ENCODE data around the gene SCAANT1.

The SCAANT1 gene

GRCh38 chr3:63872135-63872924 is 39.9 kb downstream of the SCAANT1 start:
- Histone ChIP-seq H3K36me3 (ENCODE audit: control insufficient read depth, insufficient read depth, low read length) (no peaks in the 10 kb centered on the region), H3K27ac (ENCODE audit: low read depth, low read length) (no peak overlapping the region), H3K9ac (ENCODE audit: low read length) (no peak overlapping the region), H3K4me1 (ENCODE audit: control insufficient read depth, insufficient read depth, low read length) (peaks cover 7% of the 10 kb centered on the region; the same call in 1 of the 2 replicates), H3K4me3 (ENCODE audit: low read depth, low read length) (no peak overlapping the region), H3K27me3 (ENCODE audit: control insufficient read depth, insufficient read depth, low read length) (no peaks in the 10 kb centered on the region), H3K9me3 (ENCODE audit: control insufficient read depth, insufficient read depth, low read depth, low read length) (no peaks in the 10 kb centered on the region)

- H3K9ac ChIP-seq (ENCODE audit: low read length) = no peak overlapping the region
- H3K27ac ChIP-seq (ENCODE audit: low read depth, low read length) = no peak overlapping the region
Measured at GRCh38 chr3:63870615-63871005, 41.6 kb downstream of the SCAANT1 start.

GRCh38 chr3:63869940-63870614 is 42.1 kb downstream of the SCAANT1 start:
- Histone ChIP-seq H3K4me1 (ENCODE audit: control insufficient read depth, insufficient read depth, low read length) (peaks cover 6% of the 10 kb centered on the region), H3K4me3 (ENCODE audit: low read depth, low read length) (no peak overlapping the region), H3K36me3 (ENCODE audit: control insufficient read depth, insufficient read depth, low read length) (no peaks in the 10 kb centered on the region; the same call in 1 of the 2 replicates), H3K9me3 (ENCODE audit: control insufficient read depth, insufficient read depth, low read depth, low read length) (no peaks in the 10 kb centered on the region), H3K27me3 (ENCODE audit: control insufficient read depth, insufficient read depth, low read length) (no peaks in the 10 kb centered on the region), H3K9ac (ENCODE audit: low read length) (no peak overlapping the region), H3K27ac (ENCODE audit: low read depth, low read length) (no peak overlapping the region)

More at GRCh38 chr3:63870615-63871005, 41.6 kb downstream of the SCAANT1 start:
- Histone ChIP-seq H3K4me3 (ENCODE audit: low read depth, low read length) (no peak overlapping the region), H3K4me1 (ENCODE audit: control insufficient read depth, insufficient read depth, low read length) (peaks cover 6% of the 10 kb centered on the region; the same call in 1 of the 2 replicates), H3K36me3 (ENCODE audit: control insufficient read depth, insufficient read depth, low read length) (no peaks in the 10 kb centered on the region; the same call in 1 of the 2 replicates), H3K9me3 (ENCODE audit: control insufficient read depth, insufficient read depth, low read depth, low read length) (no peaks in the 10 kb centered on the region), H3K27me3 (ENCODE audit: control insufficient read depth, insufficient read depth, low read length) (no peaks in the 10 kb centered on the region)

- Histone ChIP-seq H3K27ac (ENCODE audit: low read depth, low read length) (no peak overlapping the region), H3K4me1 (ENCODE audit: control insufficient read depth, insufficient read depth, low read length) (peaks cover 17% of the 10 kb centered on the region), H3K4me3 (ENCODE audit: low read depth, low read length) (no peak overlapping the region), H3K9me3 (ENCODE audit: control insufficient read depth, insufficient read depth, low read depth, low read length) (no peaks in the 10 kb centered on the region), H3K9ac (ENCODE audit: low read length) (no peak overlapping the region), H3K36me3 (ENCODE audit: control insufficient read depth, insufficient read depth, low read length) (no peaks in the 10 kb centered on the region; the same call in 1 of the 2 replicates), H3K27me3 (ENCODE audit: control insufficient read depth, insufficient read depth, low read length) (no peaks in the 10 kb centered on the region)
Measured at GRCh38 chr3:63867225-63867624, 45.0 kb downstream of the SCAANT1 start.

- Histone ChIP-seq H3K9me3 (ENCODE audit: control insufficient read depth, insufficient read depth, low read depth, low read length) (no peaks in the 10 kb centered on the region), H3K4me3 (ENCODE audit: low read depth, low read length) (peak overlapping the region; percentile 85), H3K27me3 (ENCODE audit: control insufficient read depth, insufficient read depth, low read length) (no peaks in the 10 kb centered on the region), H3K27ac (ENCODE audit: low read depth, low read length) (no peak overlapping the region), H3K36me3 (ENCODE audit: control insufficient read depth, insufficient read depth, low read length) (no peaks in the 10 kb centered on the region; the same call in 1 of the 2 replicates), H3K4me1 (ENCODE audit: control insufficient read depth, insufficient read depth, low read length) (peaks cover 22% of the 10 kb centered on the region), H3K9ac (ENCODE audit: low read length) (peak overlapping the region; percentile 75)
Measured at GRCh38 chr3:63864965-63865327, 47.2 kb downstream of the SCAANT1 start.

- Histone ChIP-seq H3K4me1 (ENCODE audit: control insufficient read depth, insufficient read depth, low read length) (peaks cover 26% of the 10 kb centered on the region), H3K9me3 (ENCODE audit: control insufficient read depth, insufficient read depth, low read depth, low read length) (no peaks in the 10 kb centered on the region), H3K27ac (ENCODE audit: low read depth, low read length) (peak overlapping the region; percentile 90; the same call in 1 of the 2 replicates), H3K27me3 (ENCODE audit: control insufficient read depth, insufficient read depth, low read length) (no peaks in the 10 kb centered on the region), H3K9ac (ENCODE audit: low read length) (peak overlapping the region; percentile 75), H3K36me3 (ENCODE audit: control insufficient read depth, insufficient read depth, low read length) (no peaks in the 10 kb centered on the region; the same call in 1 of the 2 replicates), H3K4me3 (ENCODE audit: low read depth, low read length) (peak overlapping the region; percentile 85)
Measured at GRCh38 chr3:63864008-63864964, 47.9 kb downstream of the SCAANT1 start.

GRCh38 chr3:63863150-63864007 is 48.8 kb downstream of the SCAANT1 start, which contains the start of the genes ATXN7 and THOC7:
ATXN7 (plus strand) TSS chr3:63863867; CDS start chr3:63912599, 48,732 bp downstream.
THOC7 (minus strand) TSS chr3:63863805; CDS start chr3:63863790, 15 bp downstream.
- Histone ChIP-seq H3K27ac (ENCODE audit: low read depth, low read length) (peak within 1 kb of the TSS; percentile 98), H3K4me3 (ENCODE audit: low read depth, low read length) (peak within 1 kb of the TSS; percentile 98), H3K27me3 (ENCODE audit: control insufficient read depth, insufficient read depth, low read length) (no peaks in the 10 kb centered on the region), H3K9me3 (ENCODE audit: control insufficient read depth, insufficient read depth, low read depth, low read length) (no peaks in the 10 kb centered on the region), H3K4me1 (ENCODE audit: control insufficient read depth, insufficient read depth, low read length) (peaks cover 30% of the 10 kb centered on the region), H3K9ac (ENCODE audit: low read length) (peak within 1 kb of the TSS; percentile 96), H3K36me3 (ENCODE audit: control insufficient read depth, insufficient read depth, low read length) (no peaks in the 10 kb centered on the region; the same call in 1 of the 2 replicates)

- Histone ChIP-seq H3K9ac (ENCODE audit: low read length) (peak overlapping the region; percentile 96), H3K9me3 (ENCODE audit: control insufficient read depth, insufficient read depth, low read depth, low read length) (no peaks in the 10 kb centered on the region), H3K27me3 (ENCODE audit: control insufficient read depth, insufficient read depth, low read length) (no peaks in the 10 kb centered on the region), H3K36me3 (ENCODE audit: control insufficient read depth, insufficient read depth, low read length) (no peaks in the 10 kb centered on the region; the same call in 1 of the 2 replicates), H3K4me3 (ENCODE audit: low read depth, low read length) (peak overlapping the region; percentile 98), H3K4me1 (ENCODE audit: control insufficient read depth, insufficient read depth, low read length) (peaks cover 30% of the 10 kb centered on the region), H3K27ac (ENCODE audit: low read depth, low read length) (no peak overlapping the region)
Measured at GRCh38 chr3:63862804-63863149, 49.4 kb downstream of the SCAANT1 start.
